ENCODE results near the gene WT1. TPM values are rescaled to one million over a fixed set of nuclear protein-coding genes. Genes with fewer than 3 reads are reported as not detected.

Gene WT1
- total RNA-seq, 2 donors from 2014 or later: 0.14 to 170 TPM

DNA sequence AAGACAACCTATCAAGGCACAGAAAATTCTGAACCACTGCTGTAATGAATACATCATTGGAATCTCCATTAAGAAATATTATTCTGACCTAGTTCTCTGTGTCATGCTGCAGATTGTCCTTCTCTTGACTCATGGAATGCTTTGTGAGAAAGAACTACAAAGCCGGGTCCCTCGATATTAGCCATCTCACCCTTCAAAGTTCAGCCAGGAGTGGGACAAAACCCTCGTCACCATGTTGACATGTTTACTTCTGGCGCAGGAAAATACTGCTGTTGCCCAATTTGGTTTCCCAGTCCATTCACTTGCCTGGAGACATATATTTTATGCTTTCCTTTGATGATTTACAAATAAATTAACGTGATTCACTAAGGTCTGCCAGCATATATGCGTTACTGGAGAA is 10.9 kb upstream of the WT1 start:
- no peak for DNase-seq (ENCODE audit: low spot score)
- WGBS: 36% methylated on average over 6 of the region's 6 CpGs
- no peak overlapping the region for H3K27ac ChIP-seq

GRCh38 chr11:32444186-32444585 is 8.8 kb upstream of the WT1 start:
- DNase-seq (ENCODE audit: low spot score): no peak
- whole genome bisulfite sequencing: 82% methylated on average over 4 of the region's 4 CpGs
- H3K36me3 ChIP-seq: no peaks in the 10 kb centered on the region
- TF ChIP-seq POLR2AphosphoS5 (IDR thresholded peaks at IDR 0.05): no peak
- TF ChIP-seq POLR2A (IDR thresholded peaks at IDR 0.05): no peak
- no peak for TF ChIP-seq CTCF (IDR thresholded peaks at IDR 0.05)
- H3K27me3 ChIP-seq (replicated peaks; ENCODE audit: insufficient read depth): peaks cover 9% of the 10 kb centered on the region
- no peak overlapping the region for H3K27ac ChIP-seq
- intact Hi-C loops (cut with DNase I): no loop called here
- H3K4me3 ChIP-seq: no peak overlapping the region
- no peaks in the 10 kb centered on the region for H3K9me3 ChIP-seq
- H3K4me1 ChIP-seq (replicated peaks): no peaks in the 10 kb centered on the region

More for the DNA sequence above, 10.9 kb upstream of the WT1 start:
- Histone ChIP-seq H3K4me1 (replicated peaks) (no peaks in the 10 kb centered on the region), H3K27me3 (replicated peaks; ENCODE audit: insufficient read depth) (peaks cover 4% of the 10 kb centered on the region), H3K9me3 (no peaks in the 10 kb centered on the region), H3K4me3 (no peak overlapping the region), H3K36me3 (no peaks in the 10 kb centered on the region)
- TF ChIP-seq POLR2A (IDR thresholded peaks at IDR 0.05) (no peak), POLR2AphosphoS5 (IDR thresholded peaks at IDR 0.05) (no peak), CTCF (IDR thresholded peaks at IDR 0.05) (no peak)
- intact Hi-C loops (cut with DNase I): no loop called here

GRCh38 chr11:32440916-32441315 is 5.6 kb upstream of the WT1 start:
- intact Hi-C loops (cut with DNase I): no loop called here
- Histone ChIP-seq H3K4me3 (no peak overlapping the region), H3K27ac (no peak overlapping the region), H3K36me3 (no peaks in the 10 kb centered on the region), H3K4me1 (replicated peaks) (no peaks in the 10 kb centered on the region), H3K27me3 (replicated peaks; ENCODE audit: insufficient read depth) (peaks cover 36% of the 10 kb centered on the region), H3K9me3 (no peaks in the 10 kb centered on the region)
- TF ChIP-seq CTCF (IDR thresholded peaks at IDR 0.05) (no peak), POLR2A (IDR thresholded peaks at IDR 0.05) (no peak), POLR2AphosphoS5 (IDR thresholded peaks at IDR 0.05) (no peak)
- no peak for DNase-seq (ENCODE audit: low spot score)
- WGBS: 27% methylated on average over 9 of the region's 9 CpGs

GRCh38 chr11:32440312-32440908 is 5.1 kb upstream of the WT1 start:
- intact Hi-C loops (cut with DNase I): no loop called here
- TF ChIP-seq POLR2A (IDR thresholded peaks at IDR 0.05): no peak
- TF ChIP-seq CTCF (IDR thresholded peaks at IDR 0.05): no peak
- TF ChIP-seq POLR2AphosphoS5 (IDR thresholded peaks at IDR 0.05): no peak
- Histone ChIP-seq H3K36me3 (no peaks in the 10 kb centered on the region), H3K27ac (no peak overlapping the region), H3K27me3 (replicated peaks; ENCODE audit: insufficient read depth) (peaks cover 42% of the 10 kb centered on the region), H3K4me3 (no peak overlapping the region), H3K4me1 (replicated peaks) (no peaks in the 10 kb centered on the region), H3K9me3 (no peaks in the 10 kb centered on the region)
- DNase-seq (ENCODE audit: low spot score): no peak
- 13% methylated on average over 6 of the region's 6 CpGs for WGBS

DNA sequence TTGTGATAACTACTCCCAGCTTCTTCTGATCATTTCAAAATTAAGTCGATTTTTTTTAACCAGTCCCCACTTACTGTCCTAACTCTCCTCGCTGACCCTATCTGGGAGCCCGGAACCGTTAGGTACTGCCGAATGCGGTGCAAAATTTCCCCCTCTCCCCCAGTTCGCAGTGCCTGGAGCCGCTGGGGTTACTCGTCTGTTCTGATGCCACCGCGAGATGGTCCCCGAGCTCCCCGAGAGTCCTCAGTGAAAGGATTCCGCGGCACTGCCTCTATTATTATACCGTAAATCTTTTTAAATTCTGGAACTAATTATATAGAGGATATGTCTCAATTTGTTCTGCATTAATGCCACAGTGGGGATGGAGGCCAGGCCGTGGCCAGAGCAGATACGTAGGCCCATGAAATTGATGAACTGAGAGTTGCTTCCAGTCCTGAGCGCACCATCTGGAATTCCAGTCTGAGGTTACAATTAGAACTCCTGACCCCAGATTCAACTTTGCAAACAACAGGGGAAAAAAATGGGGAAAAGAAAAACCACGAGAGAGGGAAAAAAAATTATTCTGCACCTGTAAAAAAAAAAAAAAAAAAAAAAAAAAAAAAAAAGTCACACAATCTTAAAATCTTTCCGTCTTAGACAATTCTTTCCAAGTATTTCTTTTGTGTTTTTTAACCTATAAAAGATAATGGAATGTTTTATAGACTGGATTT is 4.3 kb upstream of the WT1 start:
- H3K36me3 ChIP-seq: no peaks in the 10 kb centered on the region
- WGBS: 14% methylated on average over 21 of the region's 21 CpGs
- no peak overlapping the region for H3K27ac ChIP-seq
- no peak for DNase-seq (ENCODE audit: low spot score)
- no peaks in the 10 kb centered on the region for H3K4me1 ChIP-seq (replicated peaks)
- H3K9me3 ChIP-seq: no peaks in the 10 kb centered on the region
- H3K4me3 ChIP-seq: no peak overlapping the region
- intact Hi-C loops (cut with DNase I): no loop called here
- TF ChIP-seq CTCF (IDR thresholded peaks at IDR 0.05) (no peak), POLR2AphosphoS5 (IDR thresholded peaks at IDR 0.05) (no peak), POLR2A (IDR thresholded peaks at IDR 0.05) (no peak)
- H3K27me3 ChIP-seq (replicated peaks; ENCODE audit: insufficient read depth): peaks cover 45% of the 10 kb centered on the region
